NCI-H345 treated with DMSO at 0.1 percent for 48 hours (cell line): ENCODE measurements around the gene TAF1A.

Experiments used
- DNase-seq: peaks from one replicate; lab custom pipeline; 2025; ENCODE audit not compliant: unreplicated experiment; lab: John Stamatoyannopoulos, UW

The TAF1A gene

DNA sequence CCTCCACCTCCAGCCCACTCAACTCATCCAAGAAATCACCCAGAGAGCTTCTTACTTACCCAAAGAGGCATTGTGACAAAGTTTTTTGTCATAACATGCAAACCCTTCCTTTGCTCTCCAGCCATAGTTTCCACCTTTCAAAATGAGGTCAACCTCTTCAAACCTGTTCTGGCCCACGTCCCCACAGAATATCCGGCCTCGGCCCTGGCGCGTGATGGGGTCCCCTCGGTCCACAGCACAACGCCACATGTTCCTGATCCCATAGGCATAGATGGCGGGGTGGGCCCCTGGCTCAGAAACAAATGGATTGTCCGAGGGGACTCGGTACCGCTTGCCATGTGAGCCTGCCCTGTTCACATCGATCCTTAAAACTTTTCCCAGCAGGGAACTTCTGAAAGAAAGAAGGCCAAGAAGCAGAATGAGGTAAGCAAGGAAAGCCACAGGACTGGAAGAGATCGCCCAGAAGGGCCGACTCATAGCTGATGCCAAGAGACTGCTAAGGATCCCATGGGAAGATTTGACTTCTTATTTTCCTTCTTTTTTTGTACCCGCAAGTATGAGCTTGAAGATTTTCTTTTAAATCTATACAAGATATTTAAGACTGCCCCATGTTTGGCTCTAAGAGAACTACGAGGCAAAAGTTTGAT, 49.7 kb downstream of the TAF1A start:
- no peak for DNase-seq

DNA sequence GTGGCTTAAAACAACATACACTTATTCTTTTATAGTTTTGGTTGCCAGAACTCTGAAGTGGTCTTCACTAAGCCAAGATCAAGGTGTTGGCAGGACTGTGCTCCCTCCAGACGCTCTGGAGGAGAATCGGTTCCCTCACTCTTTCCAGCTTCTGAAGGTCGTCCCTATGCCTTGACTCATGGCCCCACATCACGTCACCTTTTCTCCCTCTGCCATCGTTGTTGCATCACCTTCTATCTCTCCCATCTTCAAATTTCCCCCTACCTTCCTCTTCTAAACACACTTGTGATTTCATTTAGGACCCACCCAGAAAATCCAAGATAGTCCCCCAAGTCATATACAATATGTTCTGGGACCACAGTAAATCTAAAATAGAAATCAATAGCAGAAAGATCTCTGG, 54.3 kb downstream of the TAF1A start:
- no peak for DNase-seq

DNA sequence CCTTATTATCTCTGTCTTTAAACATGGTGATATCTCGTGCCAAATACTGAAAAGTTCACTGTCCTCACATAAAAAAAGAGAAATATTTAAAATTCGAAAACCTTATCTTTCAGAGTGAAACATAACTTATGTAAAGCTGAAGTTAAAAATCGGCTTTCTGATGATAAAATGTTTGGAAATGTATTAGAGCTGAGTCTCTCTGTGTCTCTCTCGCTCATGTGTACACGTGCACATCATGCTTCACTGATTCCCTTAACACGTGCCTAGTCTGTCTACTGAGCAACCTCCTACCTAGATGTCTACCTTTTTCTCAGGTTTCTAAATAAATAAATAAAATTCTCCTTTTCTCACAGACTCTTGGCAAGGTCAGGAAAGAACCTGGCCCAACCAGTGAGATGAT, 58.9 kb downstream of the TAF1A start:
- DNase-seq, result no peak

DNA sequence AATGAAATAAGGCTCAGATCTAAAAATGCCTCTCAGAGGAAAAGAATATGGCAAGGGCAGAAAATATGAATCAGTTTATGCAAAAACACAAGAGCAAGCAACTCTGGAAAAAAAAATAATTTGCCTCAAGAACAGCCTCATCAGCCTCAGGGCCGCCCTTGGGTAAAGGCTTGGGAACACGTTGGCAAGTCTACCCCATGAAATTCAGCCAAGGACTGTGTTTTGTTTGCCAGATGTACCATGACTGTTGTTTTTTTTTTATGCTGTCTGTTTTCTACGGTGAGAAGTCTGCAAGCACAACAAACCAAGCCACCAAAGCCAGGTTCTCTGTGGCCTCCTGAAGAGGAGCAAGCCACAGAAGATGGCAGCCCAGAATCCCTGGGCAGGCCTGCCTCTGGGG, 59.8 kb downstream of the TAF1A start:
- DNase-seq, result no peak

DNA sequence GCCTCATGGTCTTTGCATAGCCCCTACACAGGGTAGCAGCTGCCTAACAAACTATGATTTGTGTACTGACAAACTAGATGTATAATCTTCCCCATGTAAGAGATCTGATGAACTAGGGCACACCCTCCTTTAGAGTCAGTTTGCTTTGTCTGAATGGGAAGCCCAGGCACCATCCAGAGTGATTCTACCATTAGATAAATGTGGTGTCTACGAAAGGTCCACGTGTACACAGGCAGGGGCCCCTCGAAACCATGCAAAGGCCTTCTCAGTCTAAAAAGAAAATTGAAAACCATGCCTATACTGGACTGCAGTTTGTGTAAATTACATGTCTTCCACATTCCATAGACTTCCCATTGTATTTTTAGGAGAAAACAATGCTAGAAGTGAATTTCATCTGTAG, 60.6 kb downstream of the TAF1A start:
- no peak for DNase-seq

DNA sequence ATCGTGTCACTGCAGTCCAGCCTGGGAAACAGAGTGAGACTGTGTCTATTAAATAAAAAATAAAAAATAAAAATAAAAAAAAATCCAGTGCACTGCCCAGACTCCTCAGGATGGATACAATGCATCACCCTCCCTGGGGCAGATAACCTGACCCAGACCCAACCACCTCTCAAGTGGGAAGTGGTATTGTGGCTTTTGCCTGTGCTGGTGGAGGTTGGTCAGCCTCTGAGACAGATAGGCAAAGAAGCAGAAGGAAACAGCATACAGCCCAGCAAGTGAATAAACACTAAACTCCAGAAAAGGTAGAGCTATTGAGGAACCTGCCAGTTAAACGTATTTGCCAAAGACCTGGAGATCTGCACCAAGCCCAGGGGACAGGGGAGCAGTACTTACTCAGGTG, 63.8 kb downstream of the TAF1A start:
- no peak for DNase-seq

DNA sequence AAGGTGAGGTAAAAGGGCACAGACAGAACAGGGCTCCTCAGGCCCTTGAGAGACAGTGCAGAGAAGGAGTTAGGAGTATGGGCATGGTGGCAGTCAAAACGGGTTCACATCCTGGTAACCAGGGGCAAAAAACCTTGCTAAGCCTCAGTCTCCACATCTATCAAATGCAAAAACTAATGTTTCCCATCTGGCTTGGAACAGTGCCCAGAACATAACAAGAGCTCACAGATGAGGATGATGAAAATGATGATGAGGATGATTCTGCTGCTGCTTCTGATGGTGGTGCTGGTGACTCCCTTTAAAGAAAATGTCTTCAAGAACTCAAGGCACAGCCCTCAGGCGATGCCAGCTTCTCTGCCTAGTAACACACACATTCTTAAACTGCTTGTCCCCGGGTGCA, 65.9 kb downstream of the TAF1A start:
- no peak for DNase-seq

DNA sequence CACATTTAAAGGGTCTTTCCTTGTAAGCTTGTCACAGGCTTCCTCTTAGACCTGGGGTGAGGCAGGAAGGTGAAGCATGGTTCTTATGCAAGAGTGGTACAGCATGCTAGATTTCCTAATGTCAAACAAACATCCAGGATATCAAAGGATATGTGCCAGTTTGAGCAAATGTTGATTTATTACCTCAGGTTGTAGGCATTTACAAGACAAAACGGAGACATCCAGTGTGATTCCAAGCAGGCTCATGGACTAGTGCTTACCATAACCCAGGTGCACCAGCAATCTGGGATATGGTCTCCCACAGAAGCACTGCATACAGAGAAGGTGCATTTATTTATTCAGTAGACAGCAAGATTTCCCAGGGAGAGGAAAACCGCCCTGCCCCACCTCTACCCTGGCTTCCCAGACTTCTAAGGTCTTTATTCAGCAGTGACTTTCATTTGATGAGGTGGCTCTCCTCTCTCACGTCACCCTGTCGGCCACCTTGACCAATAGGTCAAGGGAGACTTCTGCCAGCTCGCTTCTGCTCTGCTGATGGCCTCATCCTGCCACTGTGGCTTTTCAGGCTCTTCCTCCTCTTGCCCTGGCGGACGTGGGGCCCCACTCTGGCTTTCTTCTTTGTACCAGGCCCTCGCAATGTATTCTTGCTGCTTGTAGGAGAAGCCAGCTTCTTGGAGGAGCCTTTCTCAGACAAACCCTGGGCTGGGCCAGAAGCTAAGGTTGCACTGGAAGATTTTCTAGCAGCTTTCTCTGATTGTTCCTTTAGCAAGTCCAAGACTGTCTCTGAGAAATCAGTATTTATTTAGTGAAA, 67.4 kb downstream of the TAF1A start:
- DNase-seq, result no peak

DNA sequence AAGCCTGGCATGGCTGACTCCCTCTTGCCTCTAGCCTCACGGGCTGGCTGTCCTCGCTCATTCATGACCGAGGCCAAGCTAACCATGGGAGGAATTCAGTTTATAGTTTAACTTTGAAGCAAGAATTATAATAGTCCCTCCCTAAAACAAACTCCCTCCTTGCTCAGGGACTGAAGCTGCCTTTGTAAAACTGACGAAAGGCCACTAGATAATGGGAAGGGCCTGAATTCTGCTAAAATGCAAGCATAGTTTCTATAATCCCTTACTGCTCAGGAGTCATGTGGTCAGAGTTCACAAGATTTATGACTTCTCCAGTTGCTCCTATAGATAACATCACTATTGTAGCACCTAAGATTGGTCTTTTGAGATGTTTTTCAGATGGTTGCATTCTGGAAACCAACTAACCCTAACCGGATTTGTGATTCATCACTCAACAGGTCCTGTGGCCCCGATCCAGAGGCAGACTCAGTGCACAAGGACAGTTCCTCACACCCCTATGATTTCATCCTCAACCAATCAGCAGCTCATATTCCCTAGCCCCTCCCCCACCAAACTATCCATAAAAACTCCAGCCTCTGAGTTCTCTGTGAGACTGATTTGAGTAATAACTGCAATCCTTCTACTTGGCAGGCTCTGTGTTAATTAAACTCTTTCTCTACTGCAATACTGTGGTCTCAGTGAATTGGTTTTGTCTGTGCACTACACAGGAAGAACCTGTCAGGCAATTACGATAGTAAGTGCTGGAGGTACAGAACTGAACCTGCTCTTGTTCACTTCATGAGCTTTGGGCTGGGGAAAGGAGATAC, 68.2 kb downstream of the TAF1A start:
- no peak for DNase-seq
